GM12864 (cell line): ENCODE results near the gene ATAD2B.

ENCODE experiments used
- DNase-seq: peaks from one replicate; pipeline ENCODE4 v3.0.0-alpha.2; 2011; ENCODE audit warnings: low read depth
- H3K4me3 ChIP-seq: 2 replicates; pipeline ENCODE4 v1.5.1; 2011; ENCODE audit warnings: mild to moderate bottlenecking, low read depth, low read length, control low read depth
- TF ChIP-seq, protein P1 (sequence below): IDR thresholded peaks from 2 replicates; pipeline ENCODE4 v1.5.1; 2011; ENCODE audit warnings: low read depth, mild to moderate bottlenecking, moderate library complexity, low read length, control low read depth, inconsistent platforms; ENCODE audit errors: missing control alignments

Gene ATAD2B

GRCh38 chr2:23934259-23934658 is 7.3 kb upstream of the ATAD2B start:
- no peak for DNase-seq
- TF ChIP-seq, protein P1, sequence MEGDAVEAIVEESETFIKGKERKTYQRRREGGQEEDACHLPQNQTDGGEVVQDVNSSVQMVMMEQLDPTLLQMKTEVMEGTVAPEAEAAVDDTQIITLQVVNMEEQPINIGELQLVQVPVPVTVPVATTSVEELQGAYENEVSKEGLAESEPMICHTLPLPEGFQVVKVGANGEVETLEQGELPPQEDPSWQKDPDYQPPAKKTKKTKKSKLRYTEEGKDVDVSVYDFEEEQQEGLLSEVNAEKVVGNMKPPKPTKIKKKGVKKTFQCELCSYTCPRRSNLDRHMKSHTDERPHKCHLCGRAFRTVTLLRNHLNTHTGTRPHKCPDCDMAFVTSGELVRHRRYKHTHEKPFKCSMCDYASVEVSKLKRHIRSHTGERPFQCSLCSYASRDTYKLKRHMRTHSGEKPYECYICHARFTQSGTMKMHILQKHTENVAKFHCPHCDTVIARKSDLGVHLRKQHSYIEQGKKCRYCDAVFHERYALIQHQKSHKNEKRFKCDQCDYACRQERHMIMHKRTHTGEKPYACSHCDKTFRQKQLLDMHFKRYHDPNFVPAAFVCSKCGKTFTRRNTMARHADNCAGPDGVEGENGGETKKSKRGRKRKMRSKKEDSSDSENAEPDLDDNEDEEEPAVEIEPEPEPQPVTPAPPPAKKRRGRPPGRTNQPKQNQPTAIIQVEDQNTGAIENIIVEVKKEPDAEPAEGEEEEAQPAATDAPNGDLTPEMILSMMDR: no peak
- H3K4me3 ChIP-seq: no peak overlapping the region

DNA sequence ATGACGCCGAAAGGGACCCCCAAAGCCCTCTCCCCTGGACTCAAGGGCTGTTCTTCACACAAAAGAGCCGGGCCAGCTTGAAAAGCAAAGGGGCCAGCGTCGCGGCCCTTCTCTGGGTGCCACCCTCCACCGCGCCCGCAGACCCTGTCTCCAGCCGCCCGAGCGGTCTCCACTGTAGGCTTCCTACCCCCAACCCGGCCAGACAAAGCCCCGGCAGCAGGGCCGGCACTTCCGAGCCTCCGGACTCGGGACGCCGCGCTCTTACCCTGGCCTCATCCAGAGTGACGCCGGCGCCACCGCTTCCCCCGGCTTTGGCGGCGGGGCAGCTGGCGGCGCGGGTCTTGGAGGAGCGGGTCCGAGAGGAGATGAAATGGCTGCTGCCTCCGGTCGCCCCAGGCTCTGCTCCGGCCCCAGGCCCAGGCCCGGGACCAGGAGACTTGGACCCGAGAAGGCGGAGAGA is 603 bp downstream of the ATAD2B start:
- TF ChIP-seq, protein P1: no peak
- DNase-seq: no peak

GRCh38 chr2:23925702-23926289 is 1.1 kb downstream of the ATAD2B start:
- H3K4me3 ChIP-seq: peak overlapping the region; percentile 97
- peak; percentile 92 for DNase-seq
- TF ChIP-seq, protein P1: no peak

More for the DNA sequence above, 603 bp downstream of the ATAD2B start:
- H3K4me3 ChIP-seq: peak overlapping the region; percentile 97

- no peak for DNase-seq
- peak overlapping the region; percentile 97; the same call in 1 of the 2 replicates for H3K4me3 ChIP-seq
- TF ChIP-seq, protein P1: no peak
Observed at GRCh38 chr2:23924589-23925359, 2.1 kb downstream of the ATAD2B start.

GRCh38 chr2:23918837-23919489 is 8.0 kb downstream of the ATAD2B start:
- TF ChIP-seq, protein P1: no peak
- no peak for DNase-seq
- no peak overlapping the region for H3K4me3 ChIP-seq

- TF ChIP-seq, protein P1: no peak
- no peak for DNase-seq
- no peak overlapping the region for H3K4me3 ChIP-seq
Observed at GRCh38 chr2:23916727-23917405, 10.1 kb downstream of the ATAD2B start.
